Islet of Langerhans (tissue), 1 donor: ENCODE data around the gene WBP2NL.

ENCODE experiments used
- FAIRE-seq: peaks from one replicate; lab custom pipeline; 2011; peaks lifted over from hg19 to GRCh38; lab: Jason Lieb, UNC

The WBP2NL gene

DNA sequence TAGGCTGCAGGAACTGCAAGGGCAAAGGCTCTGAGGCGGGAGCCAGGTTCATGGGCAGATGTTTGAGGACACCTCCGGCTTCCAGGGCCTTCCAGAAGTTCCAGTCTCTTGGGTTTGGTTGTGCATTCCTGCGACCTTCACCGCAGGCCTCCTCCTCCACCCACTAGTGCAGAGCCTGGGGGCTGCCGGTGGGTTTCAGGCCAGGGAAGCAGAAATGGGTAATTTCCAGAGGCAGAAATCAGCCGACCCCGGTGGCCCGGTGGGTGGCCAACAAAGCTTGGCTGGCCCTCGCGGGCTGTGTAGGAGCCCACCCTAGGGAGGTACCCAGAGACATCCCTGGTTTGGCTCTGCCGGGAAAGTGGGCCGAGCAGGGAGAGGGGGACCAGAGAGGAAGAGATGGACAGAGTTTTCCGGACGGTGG is 75.0 kb downstream of the WBP2NL start:
- no peak for FAIRE-seq

DNA sequence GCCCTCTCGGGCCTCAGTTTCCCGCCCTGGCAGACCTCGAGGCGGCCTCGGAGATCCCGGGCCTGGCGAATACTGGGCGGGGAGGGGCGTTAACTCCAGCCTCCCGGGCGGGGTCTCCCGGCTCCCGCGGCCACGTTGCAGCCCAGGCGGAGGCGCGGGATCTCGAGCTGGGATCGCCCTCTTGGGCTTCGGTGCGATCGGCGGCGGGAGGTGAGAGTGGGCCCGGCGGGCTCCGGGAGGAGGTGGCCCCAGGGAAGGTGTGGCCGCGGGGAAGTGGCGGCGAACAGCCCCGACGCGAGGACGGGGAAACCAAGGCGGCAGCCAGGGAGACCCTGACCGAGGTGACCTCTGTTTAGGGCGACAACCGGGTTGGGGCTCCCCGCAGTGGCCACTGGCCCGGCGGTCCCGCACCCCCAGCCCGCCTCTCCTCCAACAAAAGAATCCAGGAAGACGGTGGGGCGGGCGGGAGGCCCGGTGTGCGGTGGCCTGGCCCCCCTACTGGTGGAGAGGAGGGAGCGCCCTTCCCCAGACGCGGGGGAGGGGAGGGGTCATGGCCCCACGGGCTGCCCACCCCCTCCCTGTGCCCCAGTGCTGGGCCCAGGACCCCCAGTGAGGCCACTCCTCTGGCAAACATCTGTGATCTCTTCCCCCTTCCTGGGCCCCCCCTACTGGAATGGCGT is 75.7 kb downstream of the WBP2NL start, which contains the start of gene PHETA2:
PHETA2 (plus strand) TSS at position 117 of the 680 bp plus-strand sequence. CDS start 3,046 bp downstream, outside the sequence.
- FAIRE-seq, result no peak

DNA sequence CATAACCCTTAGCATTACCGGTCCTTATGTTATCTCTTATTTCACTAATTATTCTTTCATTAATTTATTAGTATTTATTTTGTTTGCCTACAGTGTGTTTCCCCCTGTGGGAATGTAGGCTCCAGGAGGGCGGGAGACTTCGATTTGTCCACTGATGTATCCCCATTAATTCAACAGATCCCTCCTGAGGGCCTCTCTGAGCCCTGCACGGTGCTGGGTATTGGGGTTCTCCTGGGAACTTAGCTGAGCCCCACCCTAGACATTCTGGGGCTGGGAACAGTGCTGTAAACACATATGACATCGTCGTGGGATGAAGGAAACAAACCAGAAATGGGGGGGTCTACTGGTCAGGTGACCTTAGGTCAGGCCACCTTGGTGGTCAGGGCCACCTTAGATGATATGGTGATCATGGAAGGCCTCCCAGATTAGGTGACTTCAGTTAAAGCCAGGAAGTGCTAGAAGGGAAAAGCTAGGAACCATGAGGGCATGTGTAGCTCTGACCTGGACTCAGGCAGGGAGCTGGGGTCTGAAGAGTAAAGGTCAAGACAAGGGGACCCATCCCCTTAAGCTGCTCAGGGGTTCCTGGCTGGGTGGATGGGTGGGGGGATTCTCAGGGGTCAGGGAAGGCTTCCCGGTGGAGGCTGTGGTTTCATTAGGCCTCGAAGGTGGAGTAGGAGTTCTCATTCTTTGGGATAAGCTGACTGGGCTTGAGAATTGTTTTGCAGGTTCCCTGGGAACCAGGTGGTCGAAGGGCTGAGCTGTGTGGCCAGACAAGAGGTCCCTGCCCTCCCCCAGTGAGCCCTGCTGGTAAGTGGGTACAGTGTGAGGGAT is 76.5 kb downstream of the WBP2NL start:
- no peak for FAIRE-seq

DNA sequence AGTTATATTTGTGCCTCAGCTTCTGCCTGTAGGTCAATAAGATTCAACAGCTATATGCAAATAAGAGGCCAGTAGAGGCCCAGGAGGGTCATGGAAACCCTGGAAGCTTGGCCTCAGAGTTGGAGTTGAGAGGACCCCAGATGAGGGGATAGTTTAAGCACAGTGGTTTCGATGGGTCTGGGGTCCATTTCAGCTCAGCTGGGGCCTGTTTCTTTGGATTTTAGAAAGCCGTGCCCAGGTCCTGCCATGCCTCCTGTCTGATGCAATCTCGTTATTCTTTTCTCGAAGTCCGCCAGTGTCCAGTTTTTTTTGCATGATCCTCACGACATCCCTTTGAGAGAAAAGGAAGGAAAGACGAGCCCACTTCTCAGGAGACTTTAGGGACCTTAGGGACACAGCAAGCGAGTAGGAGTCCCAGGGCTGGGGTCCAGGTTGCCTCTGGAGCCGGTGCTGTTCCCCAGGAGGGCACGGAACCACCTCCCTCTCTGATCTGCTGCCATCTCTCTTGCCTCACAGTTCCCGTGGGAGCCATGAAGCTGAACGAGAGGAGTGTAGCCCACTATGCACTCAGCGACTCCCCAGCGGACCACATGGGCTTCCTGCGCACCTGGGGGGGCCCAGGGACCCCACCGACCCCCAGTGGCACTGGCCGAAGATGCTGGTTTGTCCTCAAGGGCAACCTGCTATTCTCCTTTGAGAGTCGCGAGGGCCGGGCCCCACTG is 78.3 kb downstream of the WBP2NL start:
- no peak for FAIRE-seq

DNA sequence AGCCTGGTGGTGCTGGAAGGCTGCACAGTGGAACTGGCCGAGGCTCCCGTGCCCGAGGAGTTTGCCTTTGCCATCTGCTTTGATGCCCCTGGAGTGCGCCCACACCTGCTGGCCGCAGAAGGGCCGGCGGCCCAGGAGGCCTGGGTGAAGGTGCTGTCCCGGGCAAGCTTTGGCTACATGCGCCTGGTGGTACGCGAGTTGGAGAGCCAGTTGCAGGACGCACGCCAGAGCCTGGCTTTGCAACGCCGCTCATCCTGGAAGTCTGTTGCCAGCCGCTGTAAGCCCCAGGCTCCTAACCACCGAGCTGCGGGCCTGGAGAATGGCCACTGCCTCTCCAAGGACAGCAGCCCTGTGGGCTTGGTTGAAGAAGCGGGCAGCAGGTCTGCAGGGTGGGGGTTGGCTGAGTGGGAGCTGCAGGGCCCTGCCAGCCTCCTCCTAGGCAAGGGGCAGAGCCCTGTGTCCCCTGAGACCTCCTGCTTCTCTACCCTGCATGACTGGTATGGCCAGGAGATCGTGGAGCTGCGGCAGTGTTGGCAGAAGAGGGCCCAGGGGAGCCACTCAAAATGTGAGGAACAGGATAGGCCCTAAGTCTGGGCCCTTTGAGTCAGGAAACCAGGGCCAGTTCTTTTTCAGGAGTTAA is 79.0 kb downstream of the WBP2NL start:
- FAIRE-seq, result no peak
